Eye (tissue), 1 donor: ENCODE data around the gene ANKRD33B.

Experiments
- DNase-seq: peaks from one replicate; pipeline ENCODE4 v3.0.0-alpha.2; 2015

The ANKRD33B gene

GRCh38 chr5:10644192-10644591 is 80.3 kb downstream of the ANKRD33B start:
- DNase-seq: peak; percentile 46

- no peak for DNase-seq
Observed at GRCh38 chr5:10645146-10645545, 81.3 kb downstream of the ANKRD33B start.

GRCh38 chr5:10645671-10646070 is 81.8 kb downstream of the ANKRD33B start:
- DNase-seq: no peak

GRCh38 chr5:10647640-10648039 is 83.8 kb downstream of the ANKRD33B start:
- DNase-seq: no peak

- DNase-seq: peak; percentile 53
Observed at GRCh38 chr5:10648806-10649665, 85.2 kb downstream of the ANKRD33B start.

- peak; percentile 80 for DNase-seq
Observed at GRCh38 chr5:10649666-10650380, 86.0 kb downstream of the ANKRD33B start.

- no peak for DNase-seq
Observed at GRCh38 chr5:10652151-10652550, 88.3 kb downstream of the ANKRD33B start.

- DNase-seq: no peak
Observed at GRCh38 chr5:10652606-10653005, 88.7 kb downstream of the ANKRD33B start.

- no peak for DNase-seq
Observed at GRCh38 chr5:10653043-10653442, 89.2 kb downstream of the ANKRD33B start.

- DNase-seq: no peak
Observed at GRCh38 chr5:10653751-10654400, 90.0 kb downstream of the ANKRD33B start.

GRCh38 chr5:10654566-10654965 is 90.7 kb downstream of the ANKRD33B start:
- DNase-seq: no peak

GRCh38 chr5:10655161-10655971 is 91.5 kb downstream of the ANKRD33B start:
- DNase-seq: no peak

GRCh38 chr5:10655972-10656830 is 92.3 kb downstream of the ANKRD33B start:
- no peak for DNase-seq

- DNase-seq: no peak
Observed at GRCh38 chr5:10658265-10658664, 94.4 kb downstream of the ANKRD33B start.

- no peak for DNase-seq
Observed at GRCh38 chr5:10660135-10660534, 96.3 kb downstream of the ANKRD33B start.

GRCh38 chr5:10660720-10661387 is 97.0 kb downstream of the ANKRD33B start:
- DNase-seq: no peak

GRCh38 chr5:10661401-10661800 is 97.5 kb downstream of the ANKRD33B start:
- DNase-seq: no peak

- DNase-seq: no peak
Observed at GRCh38 chr5:10662083-10662482, 98.2 kb downstream of the ANKRD33B start.

- DNase-seq: no peak
Observed at GRCh38 chr5:10662661-10663488, 99.0 kb downstream of the ANKRD33B start.

GRCh38 chr5:10663489-10664179 is 99.8 kb downstream of the ANKRD33B start:
- DNase-seq: no peak
